Measurements from ENCODE around the gene SEBOX.

SEBOX gene

GRCh38 chr17:28335959-28336871 lies 28.8 kb downstream of the SEBOX start (continued):
- TF ChIP-seq GLIS1 (tag by site-specific recombination; IDR thresholded peaks at IDR 0.05) (peak; percentile 81), EGR2 (tag by site-specific recombination; IDR thresholded peaks at IDR 0.05; ENCODE audit: low read depth) (no peak; the same call in 1 of the 2 replicates), PRDM1 (tag by site-specific recombination; IDR thresholded peaks at IDR 0.05) (peak; percentile 88), ZFHX2 (tag by site-specific recombination; conservative IDR thresholded peaks at IDR 0.05) (peak; percentile 91), ZNF350 (tag by site-specific recombination; IDR thresholded peaks at IDR 0.05) (no peak), ZNF23 (tag by site-specific recombination; IDR thresholded peaks at IDR 0.05; ENCODE audit: borderline replicate concordance) (no peak), ZNF10 (tag by site-specific recombination; IDR thresholded peaks at IDR 0.05) (no peak), ZBTB21 (tag by site-specific recombination; IDR thresholded peaks at IDR 0.05) (peak; percentile 91), ZNF133 (tag by site-specific recombination; IDR thresholded peaks at IDR 0.05) (0 out of 2 replicates have a peak, but pooled peaks have one; percentile 19), ZNF513 (tag by site-specific recombination; IDR thresholded peaks at IDR 0.05) (no peak), ZNF248 (tag by site-specific recombination; IDR thresholded peaks at IDR 0.05) (no peak), ZNF768 (tag by site-specific recombination; IDR thresholded peaks at IDR 0.05) (no peak), ZNF221 (tag by site-specific recombination; IDR thresholded peaks at IDR 0.05; ENCODE audit: borderline replicate concordance) (no peak), ZNF184 (tag by site-specific recombination; IDR thresholded peaks at IDR 0.05) (no peak; the same call in 1 of the 2 replicates), ZBTB6 (tag by site-specific recombination; IDR thresholded peaks at IDR 0.05) (no peak), ZNF843 (tag by site-specific recombination; IDR thresholded peaks at IDR 0.05) (no peak), ZNF785 (tag by site-specific recombination; IDR thresholded peaks at IDR 0.05) (no peak), SCRT2 (tag by site-specific recombination; IDR thresholded peaks at IDR 0.05) (peak; percentile 75), ZNF324 (tag by site-specific recombination; IDR thresholded peaks at IDR 0.05) (0 out of 2 replicates have a peak, but pooled peaks have one; percentile 15), ZNF398 (tag by site-specific recombination; IDR thresholded peaks at IDR 0.05) (0 out of 2 replicates have a peak, but pooled peaks have one; percentile 14), IKZF3 (tag by site-specific recombination; IDR thresholded peaks at IDR 0.05) (peak; percentile 63), ZFP3 (tag by site-specific recombination; IDR thresholded peaks at IDR 0.05; ENCODE audit: low read depth) (no peak), ZNF24 (tag by site-specific recombination; IDR thresholded peaks at IDR 0.05) (peak; percentile 57; the same call in 1 of the 2 replicates), INSM2 (tag by site-specific recombination; IDR thresholded peaks at IDR 0.05) (peak; percentile 43; the same call in 1 of the 2 replicates)
- TF ChIP-seq, protein P1, sequence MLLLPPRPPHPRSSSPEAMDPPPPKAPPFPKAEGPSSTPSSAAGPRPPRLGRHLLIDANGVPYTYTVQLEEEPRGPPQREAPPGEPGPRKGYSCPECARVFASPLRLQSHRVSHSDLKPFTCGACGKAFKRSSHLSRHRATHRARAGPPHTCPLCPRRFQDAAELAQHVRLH (tag by site-specific recombination; IDR thresholded peaks at IDR 0.05) = no peak
- TF ChIP-seq, protein P2, sequence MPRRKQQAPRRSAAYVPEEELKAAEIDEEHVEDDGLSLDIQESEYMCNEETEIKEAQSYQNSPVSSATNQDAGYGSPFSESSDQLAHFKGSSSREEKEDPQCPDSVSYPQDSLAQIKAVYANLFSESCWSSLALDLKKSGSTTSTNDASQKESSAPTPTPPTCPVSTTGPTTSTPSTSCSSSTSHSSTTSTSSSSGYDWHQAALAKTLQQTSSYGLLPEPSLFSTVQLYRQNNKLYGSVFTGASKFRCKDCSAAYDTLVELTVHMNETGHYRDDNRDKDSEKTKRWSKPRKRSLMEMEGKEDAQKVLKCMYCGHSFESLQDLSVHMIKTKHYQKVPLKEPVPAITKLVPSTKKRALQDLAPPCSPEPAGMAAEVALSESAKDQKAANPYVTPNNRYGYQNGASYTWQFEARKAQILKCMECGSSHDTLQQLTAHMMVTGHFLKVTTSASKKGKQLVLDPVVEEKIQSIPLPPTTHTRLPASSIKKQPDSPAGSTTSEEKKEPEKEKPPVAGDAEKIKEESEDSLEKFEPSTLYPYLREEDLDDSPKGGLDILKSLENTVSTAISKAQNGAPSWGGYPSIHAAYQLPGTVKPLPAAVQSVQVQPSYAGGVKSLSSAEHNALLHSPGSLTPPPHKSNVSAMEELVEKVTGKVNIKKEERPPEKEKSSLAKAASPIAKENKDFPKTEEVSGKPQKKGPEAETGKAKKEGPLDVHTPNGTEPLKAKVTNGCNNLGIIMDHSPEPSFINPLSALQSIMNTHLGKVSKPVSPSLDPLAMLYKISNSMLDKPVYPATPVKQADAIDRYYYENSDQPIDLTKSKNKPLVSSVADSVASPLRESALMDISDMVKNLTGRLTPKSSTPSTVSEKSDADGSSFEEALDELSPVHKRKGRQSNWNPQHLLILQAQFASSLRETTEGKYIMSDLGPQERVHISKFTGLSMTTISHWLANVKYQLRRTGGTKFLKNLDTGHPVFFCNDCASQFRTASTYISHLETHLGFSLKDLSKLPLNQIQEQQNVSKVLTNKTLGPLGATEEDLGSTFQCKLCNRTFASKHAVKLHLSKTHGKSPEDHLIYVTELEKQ (tag by site-specific recombination; IDR thresholded peaks at IDR 0.05; ENCODE audit: borderline replicate concordance) = 0 out of 2 replicates have a peak, but pooled peaks have one; percentile 5
- TF ChIP-seq, protein P3, sequence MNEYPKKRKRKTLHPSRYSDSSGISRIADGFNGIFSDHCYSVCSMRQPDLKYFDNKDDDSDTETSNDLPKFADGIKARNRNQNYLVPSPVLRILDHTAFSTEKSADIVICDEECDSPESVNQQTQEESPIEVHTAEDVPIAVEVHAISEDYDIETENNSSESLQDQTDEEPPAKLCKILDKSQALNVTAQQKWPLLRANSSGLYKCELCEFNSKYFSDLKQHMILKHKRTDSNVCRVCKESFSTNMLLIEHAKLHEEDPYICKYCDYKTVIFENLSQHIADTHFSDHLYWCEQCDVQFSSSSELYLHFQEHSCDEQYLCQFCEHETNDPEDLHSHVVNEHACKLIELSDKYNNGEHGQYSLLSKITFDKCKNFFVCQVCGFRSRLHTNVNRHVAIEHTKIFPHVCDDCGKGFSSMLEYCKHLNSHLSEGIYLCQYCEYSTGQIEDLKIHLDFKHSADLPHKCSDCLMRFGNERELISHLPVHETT (tag by site-specific recombination; IDR thresholded peaks at IDR 0.05) = 0 out of 2 replicates have a peak, but pooled peaks have one; percentile 13

Measured in HEK293 (cell line).